CD4-positive, alpha-beta T cell treated with Interleukin-17A for 4 hours (primary cell): ENCODE measurements around the gene RSPH6A.
"Not testable (repeated sequence)": the region's sequence is repeated elsewhere in the genome, so short reads cannot be mapped to it uniquely, and the experiment has no call there.

Source experiments
- DNase-seq: peaks from one replicate; pipeline ENCODE4 v3.0.0-alpha.2; 2020; ENCODE audit warnings: mixed read lengths

Gene RSPH6A

GRCh38 chr19:45799541-45799940 is 15.6 kb downstream of the RSPH6A start:
- not testable (repeated sequence) for DNase-seq

GRCh38 chr19:45798995-45799517 is 16.1 kb downstream of the RSPH6A start:
- peak; percentile 73 for DNase-seq

- no peak for DNase-seq
Measured at GRCh38 chr19:45794627-45795026, 20.5 kb downstream of the RSPH6A start.

- no peak for DNase-seq
Measured at GRCh38 chr19:45793876-45794275, 21.2 kb downstream of the RSPH6A start.

- no peak for DNase-seq
Measured at GRCh38 chr19:45793178-45793564, 21.9 kb downstream of the RSPH6A start.

- peak; percentile 100 for DNase-seq
Measured at GRCh38 chr19:45792470-45793177, 22.5 kb downstream of the RSPH6A start, which contains the start of gene DMWD. DMWD (minus strand) TSS chr19:45792845; CDS start chr19:45792756, 89 bp downstream.

- DNase-seq, result no peak
Measured at GRCh38 chr19:45791744-45792469, 23.2 kb downstream of the RSPH6A start.

- DNase-seq, result peak; percentile 52
Measured at GRCh38 chr19:45790942-45791341, 24.2 kb downstream of the RSPH6A start.

- no peak for DNase-seq
Measured at GRCh38 chr19:45789035-45789786, 25.9 kb downstream of the RSPH6A start.

GRCh38 chr19:45786533-45786894 is 28.6 kb downstream of the RSPH6A start:
- DNase-seq, result no peak

- DNase-seq, result no peak
Measured at GRCh38 chr19:45785781-45786532, 29.2 kb downstream of the RSPH6A start.

GRCh38 chr19:45785097-45785496 is 30.0 kb downstream of the RSPH6A start:
- no peak for DNase-seq

GRCh38 chr19:45784096-45784495 is 31.0 kb downstream of the RSPH6A start:
- DNase-seq, result no peak

GRCh38 chr19:45782820-45783785 is 32.0 kb downstream of the RSPH6A start:
- DNase-seq, result no peak

GRCh38 chr19:45782162-45782691 is 32.9 kb downstream of the RSPH6A start, which contains the start of gene DMPK:
DMPK (minus strand) TSS chr19:45782490; CDS start chr19:45782352, 138 bp downstream.
- DNase-seq, result no peak

GRCh38 chr19:45781214-45782161 is 33.6 kb downstream of the RSPH6A start:
- no peak for DNase-seq

GRCh38 chr19:45780448-45781213 is 34.5 kb downstream of the RSPH6A start:
- DNase-seq, result no peak

- DNase-seq, result no peak
Measured at GRCh38 chr19:45780146-45780447, 35.0 kb downstream of the RSPH6A start.
